Left colon (tissue), 2 donors: ENCODE measurements around the gene CTNNA1. TPM values are rescaled to one million over a fixed set of nuclear protein-coding genes. Genes with fewer than 3 reads are reported as not detected.
A peak's percentile ranks its signal among the peaks of the same experiment; 100 is the strongest.

Experiments used
- ATAC-seq: fragments of 200-7000 bp; cut with Tn5 transposase; one replicate; pipeline ENCODE4 v1.9.1; 2020; ENCODE audit warnings: mild to moderate bottlenecking, moderate library complexity
- DNase-seq, 2 donors: peaks; one replicate each; pipeline ENCODE4 v3.0.0-alpha.2; 2020
- intact Hi-C, 2 donors: fragments of 100-400 bp; cut with DNase I in 1 of 2; cut with micrococcal nuclease in 1 of 2; formaldehyde crosslinking; loops; one replicate each; pipeline versions ENCODE4 v1.11.2 to v1.14.0; 2022; cut with DNase I, micrococcal nuclease
- total RNA-seq, 2 donors: library from RNA; stranded (reverse); fragmentation: NEBNext Ultra II Directional; extraction: Animal tissue kit (Norgen Biotek cat#: 25700); gene quantifications; one replicate each; pipeline ENCODE4 v1.2.1, GENCODE V29; 2021
- donor health status: DM: no; HTN: no; CAD: no.
- donor health status: DM: yes; HTN: yes; CAD: no.

Gene CTNNA1
- total RNA-seq, 2 donors from 2014 or later, result 440 to 447 TPM

GRCh38 chr5:138934971-138935370 is 181.7 kb downstream of the CTNNA1 start:
- intact Hi-C loops, result no loop called here
- ATAC-seq, result no peak
- DNase-seq, result no peak

GRCh38 chr5:138935466-138935865 is 182.2 kb downstream of the CTNNA1 start:
- no peak for DNase-seq
- ATAC-seq, result no peak
- intact Hi-C loops, result no loop called here

- intact Hi-C loops, result no loop called here
- ATAC-seq (peak; percentile 16), DNase-seq (no peak)
Measured at GRCh38 chr5:138936225-138936967, 183.2 kb downstream of the CTNNA1 start.

GRCh38 chr5:138936968-138937345 is 183.7 kb downstream of the CTNNA1 start:
- DNase-seq (no peak), ATAC-seq (peak; percentile 20)
- intact Hi-C loops, result no loop called here

GRCh38 chr5:138937392-138938387 is 184.5 kb downstream of the CTNNA1 start:
- DNase-seq (no peak), ATAC-seq (peak; percentile 32)
- intact Hi-C loops, result no loop called here

- peak; percentile 9 for ATAC-seq
- intact Hi-C loops, result no loop called here
- no peak for DNase-seq
Measured at GRCh38 chr5:138938526-138938925, 185.3 kb downstream of the CTNNA1 start.

- intact Hi-C loops, result no loop called here
Measured at GRCh38 chr5:138942066-138942465, 188.8 kb downstream of the CTNNA1 start.

GRCh38 chr5:138942861-138943260 is 189.6 kb downstream of the CTNNA1 start:
- DNase-seq, result no peak
- ATAC-seq, result no peak
- intact Hi-C loops, result no loop called here

More at GRCh38 chr5:138942066-138942465, 188.8 kb downstream of the CTNNA1 start:
- DNase-seq, result no peak
- no peak for ATAC-seq

GRCh38 chr5:138943599-138944173 is 190.5 kb downstream of the CTNNA1 start:
- DNase-seq (no peak), ATAC-seq (no peak)
- intact Hi-C loops, result no loop called here

- DNase-seq (no peak), ATAC-seq (peak; percentile 3)
- intact Hi-C loops, result no loop called here
Measured at GRCh38 chr5:138944527-138945322, 191.5 kb downstream of the CTNNA1 start.

- intact Hi-C loops, result no loop called here
- no peak for ATAC-seq
- DNase-seq, result no peak
Measured at GRCh38 chr5:138945421-138946240, 192.4 kb downstream of the CTNNA1 start.

- DNase-seq (no peak), ATAC-seq (no peak)
- intact Hi-C loops, result no loop called here
Measured at GRCh38 chr5:138946241-138946623, 193.0 kb downstream of the CTNNA1 start.

GRCh38 chr5:138946831-138947560 is 193.8 kb downstream of the CTNNA1 start:
- DNase-seq, result no peak
- ATAC-seq, result no peak
- intact Hi-C loops, result no loop called here

GRCh38 chr5:138947780-138948179 is 194.6 kb downstream of the CTNNA1 start:
- intact Hi-C loops, result no loop called here

GRCh38 chr5:138948471-138949222 is 195.4 kb downstream of the CTNNA1 start:
- ATAC-seq (no peak), DNase-seq (no peak)
- intact Hi-C loops, result no loop called here

More at GRCh38 chr5:138947780-138948179, 194.6 kb downstream of the CTNNA1 start:
- no peak for ATAC-seq
- DNase-seq, result no peak

GRCh38 chr5:138949223-138949574 is 196.0 kb downstream of the CTNNA1 start:
- no peak for ATAC-seq
- no peak for DNase-seq
- intact Hi-C loops, result no loop called here

GRCh38 chr5:138949988-138950387 is 196.8 kb downstream of the CTNNA1 start:
- intact Hi-C loops, result no loop called here

More at GRCh38 chr5:138949988-138950387, 196.8 kb downstream of the CTNNA1 start:
- DNase-seq, result no peak
- ATAC-seq, result no peak
